Subcutaneous preadipocyte (primary cell): ENCODE data around the gene GPR137. TPM values are rescaled to one million over a fixed set of nuclear protein-coding genes. Genes with fewer than 3 reads are reported as not detected.

Experiments used
- small RNA-seq: library from RNA; depleted of rRNA; stranded (forward); fragments of <200 nt; gene quantifications from one replicate; pipeline ENCODE3, GENCODE V24; 2012
- total RNA-seq: library from RNA; depleted of rRNA; stranded (reverse); fragments of >200 nt; gene quantifications from 2 replicates; pipeline ENCODE4 v1.2.3, GENCODE V29; 2012

Gene GPR137
- 9.6 and 12.1 TPM in 2 replicates for total RNA-seq

GRCh38 chr11:64284962-64285884 lies at the start of gene GPR137:
TSS of gene GPR137 (plus strand) at chr11:64285848. CDS start at chr11:64286525, 677 bp downstream.

GRCh38 chr11:64240435-64241240 lies 45.0 kb upstream of the GPR137 start, which contains the start of gene FKBP2:
TSS of gene FKBP2 (plus strand) at chr11:64241095. CDS start at chr11:64242388, 1,293 bp downstream.

GRCh38 chr11:64246871-64247728 lies 38.5 kb upstream of the GPR137 start, which contains the start of gene PPP1R14B:
TSS of gene PPP1R14B (minus strand) at chr11:64246943. CDS start at chr11:64246673, 270 bp downstream.

GRCh38 chr11:64251016-64251752 lies 34.5 kb upstream of the GPR137 start, which contains the start of gene PLCB3:
TSS of gene PLCB3 (plus strand) at chr11:64251530. CDS start at chr11:64251650, 120 bp downstream.

GRCh38 chr11:64284048-64284961 lies 1.3 kb upstream of the GPR137 start, which contains the start of gene BAD:
TSS of gene BAD (minus strand) at chr11:64284665. CDS start at chr11:64284368, 297 bp downstream.

GRCh38 chr11:64291262-64291751 lies 5.7 kb downstream of the GPR137 start, which contains the start of gene KCNK4:
TSS of gene KCNK4 (plus strand) at chr11:64291302. CDS start at chr11:64293019, 1,717 bp downstream.

GRCh38 chr11:64299847-64300648 lies 14.4 kb downstream of the GPR137 start, which contains the start of gene CATSPERZ:
TSS of gene CATSPERZ (plus strand) at chr11:64300358. CDS start at chr11:64300411, 53 bp downstream.

GRCh38 chr11:64305075-64305690 lies 19.5 kb downstream of the GPR137 start, which contains the start of gene ESRRA:
TSS of gene ESRRA (plus strand) at chr11:64305524. CDS start at chr11:64307180, 1,656 bp downstream.

GRCh38 chr11:64317325-64317960 lies 31.8 kb downstream of the GPR137 start, which contains the start of gene TRMT112:
TSS of gene TRMT112 (minus strand) at chr11:64317559. CDS start at chr11:64317526, 33 bp downstream.

GRCh38 chr11:64317961-64318765 lies 32.5 kb downstream of the GPR137 start, which contains the start of gene PRDX5:
TSS of gene PRDX5 (plus strand) at chr11:64318121. CDS start at chr11:64318216, 95 bp downstream.

Small RNAs within 50 kb of the gene (small RNA-seq; reads per million reads assigned to genes)
- gene RF00019: not detected

Other genes with a start within 250 kb of the GPR137 start
- under 0.01 TPM in 1 of 2 replicates, not detected in the other for gene FLRT1, start 249.9 kb upstream of the GPR137 start, total RNA-seq
- gene MACROD1, start 119.7 kb upstream of the GPR137 start, total RNA-seq: 20.9 and 23.1 TPM in 2 replicates
- gene STIP1, start 99.7 kb upstream of the GPR137 start, total RNA-seq: 159 and 235 TPM in 2 replicates
- 2.2 and 7.8 TPM in 2 replicates for gene FERMT3, start 79.1 kb upstream of the GPR137 start, total RNA-seq
- 28.7 and 29.9 TPM in 2 replicates for gene TRPT1, start 59.7 kb upstream of the GPR137 start, total RNA-seq
- gene NUDT22, start 59.6 kb upstream of the GPR137 start, total RNA-seq: 46.3 and 51.8 TPM in 2 replicates
- 7.0 and 7.4 TPM in 2 replicates for gene DNAJC4, start 55.3 kb upstream of the GPR137 start, total RNA-seq
- gene VEGFB, start 51.3 kb upstream of the GPR137 start, total RNA-seq: 26.0 and 29.4 TPM in 2 replicates
- gene FKBP2, start 44.8 kb upstream of the GPR137 start, total RNA-seq: 40.3 and 48.5 TPM in 2 replicates
- 259 and 300 TPM in 2 replicates for gene PPP1R14B, start 38.9 kb upstream of the GPR137 start, total RNA-seq
- 35.3 and 61.4 TPM in 2 replicates for gene PLCB3, start 34.3 kb upstream of the GPR137 start, total RNA-seq
- 46.9 and 71.7 TPM in 2 replicates for gene BAD, start 1.2 kb upstream of the GPR137 start, total RNA-seq
- not detected in 2 replicates for gene KCNK4, start 5.5 kb downstream of the GPR137 start, total RNA-seq
- 1.1 TPM in 1 of 2 replicates, not detected in the other for gene CATSPERZ, start 14.5 kb downstream of the GPR137 start, total RNA-seq
- gene ESRRA, start 19.7 kb downstream of the GPR137 start, total RNA-seq: 31.2 and 36.0 TPM in 2 replicates
- 138 and 175 TPM in 2 replicates for gene TRMT112, start 31.7 kb downstream of the GPR137 start, total RNA-seq
- gene PRDX5, start 32.3 kb downstream of the GPR137 start, total RNA-seq: 92.1 and 148 TPM in 2 replicates
- 0.20 and 1.8 TPM in 2 replicates for gene CCDC88B, start 54.4 kb downstream of the GPR137 start, total RNA-seq
- gene RPS6KA4, start 73.3 kb downstream of the GPR137 start, total RNA-seq: 44.8 and 54.0 TPM in 2 replicates